CD14-positive monocyte (primary cell): ENCODE results near the gene CALML5. TPM values are rescaled to one million over a fixed set of nuclear protein-coding genes. Genes with fewer than 3 reads are reported as not detected.

Experiments
- DNase-seq, 3 donors: peaks; one replicate each; pipeline ENCODE4 v3.0.0-alpha.2; 2011 to 2022
- H2AFZ ChIP-seq: 2 replicates; pipeline ENCODE4 v1.6.0; 2012; ENCODE audit warnings: mild to moderate bottlenecking, low read depth, low read length, inconsistent platforms; ENCODE audit not compliant: insufficient read depth, poor library complexity, severe bottlenecking
- H3K27ac ChIP-seq, 2 donors: 1 replicate in 1 of 2; 2 replicates in 1 of 2; pipeline ENCODE4 v1.5.1; 2012 to 2013; ENCODE audit warnings: low read length in 2 of 2, control low read depth in 1 of 2, inconsistent platforms in 1 of 2, low read depth in 1 of 2, mild to moderate bottlenecking in 1 of 2
- H3K27me3 ChIP-seq, 2 donors: one replicate each; pipeline versions ENCODE4 v1.6.0 to v1.6.1; 2011 to 2013; ENCODE audit warnings: low read length in 2 of 2; ENCODE audit not compliant: control insufficient read depth in 2 of 2, insufficient read depth in 2 of 2
- H3K36me3 ChIP-seq, 2 donors: replicated peaks in 1 of 2; 1 replicate in 1 of 2; 2 replicates in 1 of 2; pipeline versions ENCODE4 v1.5.1 to v1.6.1; 2012 to 2013; ENCODE audit warnings: low read length in 2 of 2, control low read depth in 1 of 2, inconsistent platforms in 1 of 2, mild to moderate bottlenecking in 1 of 2; ENCODE audit not compliant: insufficient read depth in 2 of 2, control insufficient read depth in 1 of 2
- H3K4me1 ChIP-seq, 2 donors: 1 replicate in 1 of 2; 2 replicates in 1 of 2; pipeline versions ENCODE4 v1.5.1 to v1.6.1; 2012 to 2013; ENCODE audit warnings: low read length in 2 of 2, control low read depth in 1 of 2, inconsistent platforms in 1 of 2, mild to moderate bottlenecking in 1 of 2, moderate library complexity in 1 of 2; ENCODE audit not compliant: insufficient read depth in 2 of 2, control insufficient read depth in 1 of 2
- H3K4me2 ChIP-seq: replicated peaks from 2 replicates; pipeline ENCODE3; 2012; ENCODE audit warnings: low read length, moderate library complexity, mild to moderate bottlenecking; ENCODE audit not compliant: poor library complexity, severe bottlenecking; ENCODE audit errors: extremely low read depth
- H3K4me3 ChIP-seq, 3 experiments: fragments of 200-600 bp in 1 of 3; sonication (generic) in 1 of 3; replicated peaks in 1 of 3; 1 replicate in 2 of 3; 2 replicates in 1 of 3; pipeline ENCODE4 v1.5.1; 2011 to 2013; ENCODE audit warnings: low read length in 3 of 3, mild to moderate bottlenecking in 3 of 3, control low read depth in 2 of 3, low read depth in 2 of 3, inconsistent platforms in 1 of 3, moderate library complexity in 1 of 3
- H3K79me2 ChIP-seq: 2 replicates; pipeline ENCODE4 v1.6.0; 2012; ENCODE audit warnings: mild to moderate bottlenecking, control low read depth, inconsistent platforms, low read length, moderate library complexity; ENCODE audit not compliant: insufficient read depth
- H3K9ac ChIP-seq: 2 replicates; pipeline ENCODE4 v1.6.0; 2017; ENCODE audit warnings: low read length, mild to moderate bottlenecking; ENCODE audit not compliant: insufficient read depth, poor library complexity, severe bottlenecking
- H3K9me3 ChIP-seq, 2 donors: replicated peaks in 1 of 2; 1 replicate in 1 of 2; 2 replicates in 1 of 2; pipeline versions ENCODE4 v1.5.1 to v1.6.1; 2012 to 2013; ENCODE audit warnings: low read length in 2 of 2, control low read depth in 1 of 2; ENCODE audit not compliant: control insufficient read depth in 1 of 2, insufficient read depth in 1 of 2
- H4K20me1 ChIP-seq: 2 replicates; pipeline ENCODE4 v1.6.0; 2012; ENCODE audit warnings: mild to moderate bottlenecking, low read length, control low read depth, moderate library complexity; ENCODE audit not compliant: insufficient read depth
- H3K27ac Mint-ChIP-seq, 7 donors: one replicate each; pipeline ENCODE4 v1.8.0; 2020; ENCODE audit warnings: mild to moderate bottlenecking in 7 of 7, mixed read lengths in 7 of 7, moderate library complexity in 6 of 7, inconsistent platforms in 2 of 7
- H3K27me3 Mint-ChIP-seq, 3 donors: one replicate each; pipeline ENCODE4 v1.8.0; 2021 to 2022; ENCODE audit warnings: low read depth in 3 of 3, mild to moderate bottlenecking in 3 of 3, mixed read lengths in 3 of 3, moderate library complexity in 3 of 3, inconsistent platforms in 1 of 3
- H3K36me3 Mint-ChIP-seq, 2 donors: one replicate each; pipeline ENCODE4 v1.8.0; 2020; ENCODE audit warnings: mixed read lengths in 2 of 2, inconsistent platforms in 1 of 2, mild to moderate bottlenecking in 1 of 2
- H3K4me1 Mint-ChIP-seq: one replicate; pipeline ENCODE4 v1.8.0; 2020; ENCODE audit warnings: mild to moderate bottlenecking, mixed read lengths
- H3K4me3 Mint-ChIP-seq, 2 donors: one replicate each; pipeline ENCODE4 v1.8.0; 2020; ENCODE audit warnings: mild to moderate bottlenecking in 2 of 2, mixed read lengths in 2 of 2, moderate library complexity in 1 of 2
- H3K9me3 Mint-ChIP-seq, 7 donors: one replicate each; pipeline ENCODE4 v1.8.0; 2020 to 2022; ENCODE audit warnings: mixed read lengths in 7 of 7, mild to moderate bottlenecking in 6 of 7, moderate library complexity in 6 of 7, inconsistent platforms in 2 of 7
- WGBS: methylation state at CpG from one replicate; pipeline ENCODE4 v1.1.5; 2013; ENCODE audit warnings: missing lambda C conversion rate; ENCODE audit not compliant: insufficient coverage; 5-methylcytosine and 5-hydroxymethylcytosine counted together
- intact Hi-C, 2 donors: fragments of 100-400 bp; cut with micrococcal nuclease; formaldehyde crosslinking; loops; one replicate each; pipeline versions ENCODE4 v1.15.0 to v1.15.1; 2023
- polyA plus RNA-seq, 3 donors: library from polyadenylated mRNA; depleted of rRNA in 1 of 3; unstranded in 2 of 3; stranded (reverse) in 1 of 3; fragments of 300-500 nt in 2 of 3; fragments of >200 nt in 1 of 3; fragmentation: Illumina TruSeq in 2 of 3; gene quantifications; 1 replicate in 2 of 3; 2 replicates in 1 of 3; pipeline ENCODE4 v1.2.3, GENCODE V29; 2012 to 2021
- TF ChIP-seq, protein P1 (sequence below): fragments of 200-600 bp; IDR thresholded peaks from one replicate; pipeline ENCODE4 v1.8.0; 2022; ENCODE audit warnings: antibody characterized with exemption, mild to moderate bottlenecking

The CALML5 gene
- polyA plus RNA-seq, 3 donors = not detected

DNA sequence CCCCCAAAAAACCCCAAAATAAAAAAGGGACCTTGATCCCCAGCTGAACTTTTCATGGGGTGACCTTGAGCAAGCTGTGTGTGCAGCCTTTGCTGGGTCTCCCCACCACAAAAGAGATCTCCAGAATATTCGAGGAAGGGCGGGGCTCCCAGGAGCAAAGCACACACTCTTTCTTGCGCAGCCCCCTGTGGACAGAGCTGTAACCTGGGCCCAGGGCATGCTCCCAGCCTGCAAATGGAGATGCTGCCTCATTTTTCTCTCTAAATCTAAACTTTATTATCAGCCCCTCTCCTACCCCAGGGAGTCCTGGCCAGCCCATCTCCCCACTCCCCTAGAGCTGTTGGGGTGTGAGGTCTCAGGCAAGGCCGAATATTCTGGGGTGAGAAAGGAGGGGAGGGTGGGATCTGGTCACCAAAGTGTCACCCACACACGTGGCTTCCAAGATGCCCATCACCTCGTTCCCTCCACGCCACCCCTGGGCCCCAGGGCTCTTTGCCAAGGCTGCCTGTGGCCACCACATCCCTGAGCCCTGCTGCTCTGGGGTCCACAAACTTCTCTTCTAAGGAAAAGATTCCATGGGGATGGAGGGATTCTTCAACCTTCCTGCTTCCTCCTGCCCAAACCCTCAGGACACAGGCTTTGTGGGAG lies 23.7 kb upstream of the CALML5 start:
- H3K4me2 ChIP-seq = no peak overlapping the region
- intact Hi-C loops = no loop called here
- H2AFZ ChIP-seq = no peak overlapping the region
- Mint-ChIP-seq H3K4me1 (no peaks in the 10 kb centered on the region), H3K9me3 (peaks cover 0 to 17% (median 7%) of the 10 kb centered on the region in 7 donors), H3K36me3 (no peaks in the 10 kb centered on the region), H3K4me3 (no peak overlapping the region), H3K27me3 (peaks cover 0 to 4% (median 2%) of the 10 kb centered on the region in 3 donors), H3K27ac (no peak overlapping the region)
- 95% methylated on average over 6 of the region's 7 CpGs for WGBS
- no peak overlapping the region for H3K4me3 ChIP-seq
- peaks cover 0 to 3% of the 10 kb centered on the region in 2 donors for H3K9me3 ChIP-seq
- H3K27ac ChIP-seq = no peak overlapping the region
- H3K36me3 ChIP-seq = no peaks in the 10 kb centered on the region
- H3K4me1 ChIP-seq = no peaks in the 10 kb centered on the region
- no peaks in the 10 kb centered on the region for H3K79me2 ChIP-seq
- no peak overlapping the region for H3K9ac ChIP-seq
- no peaks in the 10 kb centered on the region for H4K20me1 ChIP-seq
- DNase-seq = no peak
- TF ChIP-seq, protein P1, sequence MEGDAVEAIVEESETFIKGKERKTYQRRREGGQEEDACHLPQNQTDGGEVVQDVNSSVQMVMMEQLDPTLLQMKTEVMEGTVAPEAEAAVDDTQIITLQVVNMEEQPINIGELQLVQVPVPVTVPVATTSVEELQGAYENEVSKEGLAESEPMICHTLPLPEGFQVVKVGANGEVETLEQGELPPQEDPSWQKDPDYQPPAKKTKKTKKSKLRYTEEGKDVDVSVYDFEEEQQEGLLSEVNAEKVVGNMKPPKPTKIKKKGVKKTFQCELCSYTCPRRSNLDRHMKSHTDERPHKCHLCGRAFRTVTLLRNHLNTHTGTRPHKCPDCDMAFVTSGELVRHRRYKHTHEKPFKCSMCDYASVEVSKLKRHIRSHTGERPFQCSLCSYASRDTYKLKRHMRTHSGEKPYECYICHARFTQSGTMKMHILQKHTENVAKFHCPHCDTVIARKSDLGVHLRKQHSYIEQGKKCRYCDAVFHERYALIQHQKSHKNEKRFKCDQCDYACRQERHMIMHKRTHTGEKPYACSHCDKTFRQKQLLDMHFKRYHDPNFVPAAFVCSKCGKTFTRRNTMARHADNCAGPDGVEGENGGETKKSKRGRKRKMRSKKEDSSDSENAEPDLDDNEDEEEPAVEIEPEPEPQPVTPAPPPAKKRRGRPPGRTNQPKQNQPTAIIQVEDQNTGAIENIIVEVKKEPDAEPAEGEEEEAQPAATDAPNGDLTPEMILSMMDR = no peak
- H3K27me3 ChIP-seq = no peaks in the 10 kb centered on the region

GRCh38 chr10:5519054-5519453 lies 19.7 kb upstream of the CALML5 start:
- peaks cover 0 to 2% (median 1%) of the 10 kb centered on the region in 3 donors for H3K27me3 Mint-ChIP-seq
- no peak overlapping the region for H3K4me3 ChIP-seq
- DNase-seq = no peak
- no peak overlapping the region for H3K4me3 Mint-ChIP-seq
- WGBS = 100% methylated on average over 2 of the region's 3 CpGs
- H3K27ac ChIP-seq = no peak overlapping the region
- TF ChIP-seq, protein P1 = no peak
- H3K27ac Mint-ChIP-seq = no peak overlapping the region
- no peaks in the 10 kb centered on the region for H3K4me1 ChIP-seq
- H3K27me3 ChIP-seq = no peaks in the 10 kb centered on the region
- intact Hi-C loops = no loop called here
- no peak overlapping the region for H2AFZ ChIP-seq
- peaks cover 4% of the 10 kb centered on the region for H3K4me1 Mint-ChIP-seq
- H3K36me3 Mint-ChIP-seq = no peaks in the 10 kb centered on the region
- no peak overlapping the region for H3K9ac ChIP-seq
- no peak overlapping the region for H3K4me2 ChIP-seq
- peaks cover 0 to 13% (median 6%) of the 10 kb centered on the region in 7 donors for H3K9me3 Mint-ChIP-seq
- H3K79me2 ChIP-seq = no peaks in the 10 kb centered on the region
- no peaks in the 10 kb centered on the region for H3K36me3 ChIP-seq
- H3K9me3 ChIP-seq = peaks cover 0 to 3% of the 10 kb centered on the region in 2 donors
- no peaks in the 10 kb centered on the region for H4K20me1 ChIP-seq
